SK-N-SH treated with all-trans-retinoic acid at 6 μM for 48 hours (cell line): ENCODE measurements around the gene UBQLNL.

Experiments
- ATAC-seq: fragments of 200-7000 bp; cut with Tn5 transposase; 3 replicates; pipeline ENCODE4 v1.9.1; 2020; ENCODE audit warnings: mild to moderate bottlenecking, moderate library complexity
- ARNTL ChIP-seq: fragments of 450-650 bp; formaldehyde crosslinking; IDR thresholded peaks from 2 replicates; pipeline ENCODE4 v1.5.0; 2020; ENCODE audit warnings: low read depth, mild to moderate bottlenecking, moderate library complexity, borderline replicate concordance
- BACH2 ChIP-seq: fragments of 250-450 bp; sonication (Bioruptor Pico); IDR thresholded peaks from 2 replicates; pipeline ENCODE4 v1.9.0; 2021; ENCODE audit warnings: mild to moderate bottlenecking, borderline replicate concordance
- CREB5 ChIP-seq: fragments of 250-450 bp; sonication (Bioruptor Pico); IDR thresholded peaks from 2 replicates; pipeline ENCODE4 v1.5.1; 2020; ENCODE audit warnings: low read depth, mild to moderate bottlenecking, moderate library complexity
- CSDC2 ChIP-seq: fragments of 250-450 bp; sonication (Bioruptor Pico); IDR thresholded peaks from 2 replicates; pipeline ENCODE4 v1.5.0; 2020; ENCODE audit warnings: mild to moderate bottlenecking, moderate library complexity
- CSRNP3 ChIP-seq: fragments of 250-450 bp; sonication (Bioruptor Pico); IDR thresholded peaks from 2 replicates; pipeline ENCODE4 v1.5.1; 2021; ENCODE audit warnings: mild to moderate bottlenecking, moderate library complexity
- GLIS3 ChIP-seq: fragments of 250-450 bp; sonication (Bioruptor Pico); IDR thresholded peaks from 2 replicates; pipeline ENCODE4 v1.5.0; 2020; ENCODE audit warnings: mild to moderate bottlenecking, moderate library complexity
- ISL1 ChIP-seq: fragments of 250-450 bp; sonication (Bioruptor Pico); IDR thresholded peaks from 2 replicates; pipeline ENCODE4 v2.1.2; 2022; ENCODE audit warnings: mild to moderate bottlenecking, moderate library complexity
- OSR1 ChIP-seq: fragments of 250-450 bp; sonication (Bioruptor Pico); IDR thresholded peaks from 2 replicates; pipeline ENCODE4 v1.8.0; 2022; ENCODE audit warnings: moderate library complexity, mild to moderate bottlenecking, inconsistent platforms
- PATZ1 ChIP-seq: fragments of 250-450 bp; sonication (Bioruptor Pico); IDR thresholded peaks from 2 replicates; pipeline ENCODE4 v1.8.0; 2020; ENCODE audit warnings: mild to moderate bottlenecking, moderate library complexity, borderline replicate concordance
- POU6F1 ChIP-seq: fragments of 250-450 bp; sonication (Bioruptor Pico); IDR thresholded peaks from 2 replicates; pipeline ENCODE4 v1.8.0; 2021; ENCODE audit warnings: low read depth, mild to moderate bottlenecking, moderate library complexity, borderline replicate concordance
- PPARA ChIP-seq: fragments of 250-450 bp; sonication (Bioruptor Pico); IDR thresholded peaks from 2 replicates; pipeline ENCODE4 v1.5.0; 2020; ENCODE audit warnings: mild to moderate bottlenecking, borderline replicate concordance
- SNAI2 ChIP-seq: fragments of 250-450 bp; sonication (Bioruptor Pico); IDR thresholded peaks from 2 replicates; pipeline ENCODE4 v1.5.0; 2020; ENCODE audit warnings: mild to moderate bottlenecking, moderate library complexity
- TCF4 ChIP-seq: fragments of 250-450 bp; sonication (Bioruptor Pico); IDR thresholded peaks from 2 replicates; pipeline ENCODE4 v1.8.0; 2021; ENCODE audit warnings: mild to moderate bottlenecking, moderate library complexity, borderline replicate concordance
- TSHZ2 ChIP-seq: fragments of 250-450 bp; sonication (Bioruptor Pico); IDR thresholded peaks from 2 replicates; pipeline ENCODE4 v1.5.0; 2020; ENCODE audit warnings: mild to moderate bottlenecking, moderate library complexity
- ZFP3 ChIP-seq: fragments of 250-450 bp; sonication (Bioruptor Pico); IDR thresholded peaks from 2 replicates; pipeline ENCODE4 v1.5.0; 2020; ENCODE audit warnings: mild to moderate bottlenecking, moderate library complexity
- ZFP30 ChIP-seq: fragments of 450-650 bp; formaldehyde crosslinking; IDR thresholded peaks from 2 replicates; pipeline ENCODE4 v1.5.0; 2022; ENCODE audit warnings: mild to moderate bottlenecking, moderate library complexity
- ZNF565 ChIP-seq: fragments of 450-650 bp; formaldehyde crosslinking; conservative IDR thresholded peaks from 2 replicates; pipeline ENCODE4 v1.5.0; 2020; ENCODE audit warnings: low read depth, mild to moderate bottlenecking, moderate library complexity
- ZNF70 ChIP-seq: fragments of 450-650 bp; formaldehyde crosslinking; IDR thresholded peaks from 2 replicates; pipeline ENCODE4 v1.5.0; 2020; ENCODE audit warnings: mild to moderate bottlenecking, moderate library complexity
- ZNF8 ChIP-seq: fragments of 450-650 bp; formaldehyde crosslinking; IDR thresholded peaks from 2 replicates; pipeline ENCODE4 v1.5.0; 2020; ENCODE audit warnings: mild to moderate bottlenecking, moderate library complexity

The UBQLNL gene

GRCh38 chr11:5499671-5500070, 16.8 kb downstream of the UBQLNL start:
- ATAC-seq = no peak
- TF ChIP-seq PPARA (CRISPR knock-in tag) (no peak), ISL1 (CRISPR knock-in tag) (no peak), GLIS3 (CRISPR knock-in tag) (no peak), OSR1 (CRISPR knock-in tag) (no peak), ARNTL (CRISPR knock-in tag) (no peak), CREB5 (CRISPR knock-in tag) (no peak), ZNF70 (CRISPR knock-in tag) (no peak), PATZ1 (CRISPR knock-in tag) (no peak), TCF4 (CRISPR knock-in tag) (no peak), SNAI2 (CRISPR knock-in tag) (no peak), ZNF565 (no peak), CSRNP3 (CRISPR knock-in tag) (no peak), CSDC2 (no peak), TSHZ2 (CRISPR knock-in tag) (no peak), BACH2 (CRISPR knock-in tag) (no peak), ZFP3 (CRISPR knock-in tag) (no peak), ZNF8 (no peak), POU6F1 (CRISPR knock-in tag) (no peak), ZFP30 (CRISPR knock-in tag) (no peak)

- no peak for ATAC-seq
- TF ChIP-seq GLIS3 (CRISPR knock-in tag) (no peak), ZNF8 (no peak), ZFP30 (CRISPR knock-in tag) (no peak), ISL1 (CRISPR knock-in tag) (no peak), CREB5 (CRISPR knock-in tag) (no peak)
Observed at GRCh38 chr11:5489576-5490357, 26.7 kb downstream of the UBQLNL start.
